Stimulated activated CD4-positive, alpha-beta T cell treated with anti-CD3 and anti-CD28 coated beads, Interleukin-15, amount 100 ng/mL, for 1 hour (primary cell): ENCODE measurements around the gene ZNF438.

Source experiments
- DNase-seq, 2 donors: peaks; one replicate each; pipeline ENCODE4 v3.0.0-alpha.2; 2020; ENCODE audit warnings: low read depth in 1 of 2, low spot score in 1 of 2

ZNF438 gene

GRCh38 chr10:31017534-31018355, 13.9 kb downstream of the ZNF438 start:
- DNase-seq = no peak

- DNase-seq = no peak
Observed at GRCh38 chr10:31014161-31014875, 17.3 kb downstream of the ZNF438 start.

- no peak for DNase-seq
Observed at GRCh38 chr10:31013331-31013730, 18.3 kb downstream of the ZNF438 start.

GRCh38 chr10:31011665-31012022, 20.0 kb downstream of the ZNF438 start:
- no peak for DNase-seq

GRCh38 chr10:31011017-31011664, 20.5 kb downstream of the ZNF438 start:
- DNase-seq = no peak

- no peak for DNase-seq
Observed at GRCh38 chr10:31010062-31010461, 21.6 kb downstream of the ZNF438 start.

- DNase-seq = no peak
Observed at GRCh38 chr10:31005895-31006294, 25.8 kb downstream of the ZNF438 start.

GRCh38 chr10:31004611-31005193, 27.0 kb downstream of the ZNF438 start:
- DNase-seq = no peak

- no peak for DNase-seq
Observed at GRCh38 chr10:31001740-31002139, 29.9 kb downstream of the ZNF438 start.

- DNase-seq = no peak
Observed at GRCh38 chr10:31000867-31001266, 30.8 kb downstream of the ZNF438 start.

- no peak for DNase-seq
Observed at GRCh38 chr10:31000071-31000782, 31.4 kb downstream of the ZNF438 start.

- DNase-seq = no peak
Observed at GRCh38 chr10:30999070-30999712, 32.5 kb downstream of the ZNF438 start.

GRCh38 chr10:30997536-30998235, 34.0 kb downstream of the ZNF438 start:
- no peak for DNase-seq

- no peak for DNase-seq
Observed at GRCh38 chr10:30996481-30997005, 35.1 kb downstream of the ZNF438 start.

- DNase-seq = no peak
Observed at GRCh38 chr10:30995081-30995770, 36.4 kb downstream of the ZNF438 start.

- DNase-seq = no peak
Observed at GRCh38 chr10:30993155-30993554, 38.5 kb downstream of the ZNF438 start.

GRCh38 chr10:30992681-30993080, 39.0 kb downstream of the ZNF438 start:
- DNase-seq = no peak

GRCh38 chr10:30991647-30992011, 40.0 kb downstream of the ZNF438 start:
- no peak for DNase-seq

- DNase-seq = no peak
Observed at GRCh38 chr10:30990971-30991646, 40.6 kb downstream of the ZNF438 start.
